ENCODE data around the gene QPCT.

DNA sequence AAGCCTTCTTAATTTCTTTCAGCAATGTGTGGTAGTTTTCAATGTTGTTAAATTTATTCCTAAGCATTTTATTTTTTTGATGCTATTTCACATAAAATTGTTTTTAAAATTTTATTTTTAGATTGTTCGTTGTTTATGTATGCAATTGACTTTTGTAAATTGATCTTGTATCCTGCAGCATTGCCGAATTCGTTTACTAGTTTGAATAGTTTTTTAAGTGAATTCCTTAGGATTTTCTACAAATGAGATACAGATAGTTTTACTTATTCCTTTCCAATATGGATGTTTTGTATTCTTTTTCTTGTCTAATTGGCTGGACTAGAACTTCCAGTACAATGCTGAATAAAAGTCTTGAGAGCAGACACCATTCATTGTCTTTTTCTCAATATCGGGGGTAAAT, 55.6 kb downstream of the QPCT start:
- TF ChIP-seq, protein P1, sequence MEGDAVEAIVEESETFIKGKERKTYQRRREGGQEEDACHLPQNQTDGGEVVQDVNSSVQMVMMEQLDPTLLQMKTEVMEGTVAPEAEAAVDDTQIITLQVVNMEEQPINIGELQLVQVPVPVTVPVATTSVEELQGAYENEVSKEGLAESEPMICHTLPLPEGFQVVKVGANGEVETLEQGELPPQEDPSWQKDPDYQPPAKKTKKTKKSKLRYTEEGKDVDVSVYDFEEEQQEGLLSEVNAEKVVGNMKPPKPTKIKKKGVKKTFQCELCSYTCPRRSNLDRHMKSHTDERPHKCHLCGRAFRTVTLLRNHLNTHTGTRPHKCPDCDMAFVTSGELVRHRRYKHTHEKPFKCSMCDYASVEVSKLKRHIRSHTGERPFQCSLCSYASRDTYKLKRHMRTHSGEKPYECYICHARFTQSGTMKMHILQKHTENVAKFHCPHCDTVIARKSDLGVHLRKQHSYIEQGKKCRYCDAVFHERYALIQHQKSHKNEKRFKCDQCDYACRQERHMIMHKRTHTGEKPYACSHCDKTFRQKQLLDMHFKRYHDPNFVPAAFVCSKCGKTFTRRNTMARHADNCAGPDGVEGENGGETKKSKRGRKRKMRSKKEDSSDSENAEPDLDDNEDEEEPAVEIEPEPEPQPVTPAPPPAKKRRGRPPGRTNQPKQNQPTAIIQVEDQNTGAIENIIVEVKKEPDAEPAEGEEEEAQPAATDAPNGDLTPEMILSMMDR (IDR thresholded peaks at IDR 0.05): no peak
- TF ChIP-seq EP300 (IDR thresholded peaks at IDR 0.05) (no peak), POLR2A (IDR thresholded peaks at IDR 0.05; ENCODE audit: low read depth) (no peak), POLR2AphosphoS5 (IDR thresholded peaks at IDR 0.05) (no peak)
